GM21786 (cell line): ENCODE measurements around the gene YKT6.
"Not testable (repeated sequence)": the region's sequence is repeated elsewhere in the genome, so short reads cannot be mapped to it uniquely, and the experiment has no call there.

Experiments used
- ATAC-seq: cut with Tn5 transposase; IDR thresholded peaks from one replicate; pipeline ENCODE4 v1.9.1; 2021; ENCODE audit not compliant: unreplicated experiment

Gene YKT6

GRCh38 chr7:44191171-44191570 lies 9.6 kb upstream of the YKT6 start:
- no peak for ATAC-seq

GRCh38 chr7:44193011-44193802 lies 7.6 kb upstream of the YKT6 start:
- no peak for ATAC-seq

- no peak for ATAC-seq
Observed at GRCh38 chr7:44194069-44194468, 6.7 kb upstream of the YKT6 start.

GRCh38 chr7:44194562-44195145 lies 6.1 kb upstream of the YKT6 start:
- no peak for ATAC-seq

- ATAC-seq = no peak
Observed at GRCh38 chr7:44195889-44196288, 4.9 kb upstream of the YKT6 start.

- no peak for ATAC-seq
Observed at GRCh38 chr7:44196450-44196872, 4.3 kb upstream of the YKT6 start.

- ATAC-seq = no peak
Observed at GRCh38 chr7:44197474-44197873, 3.3 kb upstream of the YKT6 start.

- not testable (repeated sequence) for ATAC-seq
Observed at GRCh38 chr7:44200163-44200562, 615 bp upstream of the YKT6 start.

- ATAC-seq = no peak
Observed at GRCh38 chr7:44201813-44202212, 1.0 kb downstream of the YKT6 start.

- ATAC-seq = no peak
Observed at GRCh38 chr7:44206008-44206407, 5.2 kb downstream of the YKT6 start.

- no peak for ATAC-seq
Observed at GRCh38 chr7:44208085-44208484, 7.3 kb downstream of the YKT6 start.

GRCh38 chr7:44210107-44210506 lies 9.3 kb downstream of the YKT6 start:
- no peak for ATAC-seq

GRCh38 chr7:44211126-44211675 lies 10.4 kb downstream of the YKT6 start:
- ATAC-seq = no peak

- ATAC-seq = no peak
Observed at GRCh38 chr7:44212018-44212417, 11.2 kb downstream of the YKT6 start.

GRCh38 chr7:44212581-44213184 lies 11.9 kb downstream of the YKT6 start:
- ATAC-seq = no peak

- no peak for ATAC-seq
Observed at GRCh38 chr7:44213206-44213876, 12.6 kb downstream of the YKT6 start.

- no peak for ATAC-seq
Observed at GRCh38 chr7:44213877-44214388, 13.2 kb downstream of the YKT6 start.

GRCh38 chr7:44215531-44215930 lies 14.8 kb downstream of the YKT6 start:
- ATAC-seq = no peak

- ATAC-seq = no peak
Observed at GRCh38 chr7:44216019-44216418, 15.2 kb downstream of the YKT6 start.

GRCh38 chr7:44216521-44217222 lies 15.9 kb downstream of the YKT6 start:
- ATAC-seq = no peak
